ENCODE data around the gene SZT2.
"Not testable (repeated sequence)": the region's sequence is repeated elsewhere in the genome, so short reads cannot be mapped to it uniquely, and the experiment has no call there.

Gene SZT2

DNA sequence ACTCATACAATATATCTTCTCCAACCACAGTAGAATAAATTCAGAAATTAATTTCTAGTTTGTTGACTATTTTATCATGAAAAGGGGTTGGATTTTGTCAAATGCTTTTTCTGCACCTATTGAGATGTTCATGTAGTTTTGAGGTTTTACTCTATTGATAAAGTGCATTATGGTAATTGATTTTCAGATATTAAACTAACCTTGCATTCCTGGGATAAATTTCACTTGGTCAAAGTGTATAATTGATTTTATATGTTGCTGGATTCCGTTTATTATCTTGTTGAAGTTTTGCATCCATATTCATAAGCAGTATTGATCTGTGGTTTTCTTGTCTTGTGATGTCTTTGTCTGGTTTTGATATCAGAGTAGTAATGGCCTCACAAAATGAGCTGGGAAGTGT, 98.5 kb downstream of the SZT2 start:
- no peak for DNase-seq (ENCODE audit: low read depth)
- TF ChIP-seq CTCF (IDR thresholded peaks at IDR 0.05; ENCODE audit: control insufficient read depth, extremely low read depth, insufficient read depth) = no peak
- no peak overlapping the region for H3K4me3 ChIP-seq (ENCODE audit: low read depth, low read length)

DNA sequence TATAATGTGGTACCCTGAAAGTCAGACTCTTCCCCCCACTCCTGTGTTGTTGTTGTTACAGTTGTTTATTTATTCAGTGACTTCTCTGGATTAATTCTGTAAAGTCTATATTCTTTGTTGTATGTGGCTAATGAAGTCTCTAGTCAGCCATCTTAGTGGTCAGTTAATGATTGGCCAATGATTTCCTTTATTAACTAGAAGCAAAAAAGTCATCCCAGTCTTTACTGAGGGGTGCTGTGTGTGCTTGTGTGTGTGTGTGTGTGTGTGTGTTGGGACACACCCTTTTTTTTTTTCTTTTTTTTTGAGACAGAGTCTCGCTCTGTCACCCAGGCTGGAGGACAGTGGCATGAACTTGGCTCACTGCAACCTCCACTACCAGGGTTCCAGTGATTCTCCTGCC, 101.4 kb downstream of the SZT2 start:
- no peak for DNase-seq (ENCODE audit: low read depth)
- no peak for TF ChIP-seq CTCF (IDR thresholded peaks at IDR 0.05; ENCODE audit: control insufficient read depth, extremely low read depth, insufficient read depth)
- no peak overlapping the region for H3K4me3 ChIP-seq (ENCODE audit: low read depth, low read length)

GRCh38 chr1:43492826-43493225, 103.1 kb downstream of the SZT2 start:
- peak; percentile 84 for DNase-seq (ENCODE audit: low read depth)
- no peak for TF ChIP-seq CTCF (IDR thresholded peaks at IDR 0.05; ENCODE audit: control insufficient read depth, extremely low read depth, insufficient read depth)
- no peak overlapping the region for H3K4me3 ChIP-seq (ENCODE audit: low read depth, low read length)

DNA sequence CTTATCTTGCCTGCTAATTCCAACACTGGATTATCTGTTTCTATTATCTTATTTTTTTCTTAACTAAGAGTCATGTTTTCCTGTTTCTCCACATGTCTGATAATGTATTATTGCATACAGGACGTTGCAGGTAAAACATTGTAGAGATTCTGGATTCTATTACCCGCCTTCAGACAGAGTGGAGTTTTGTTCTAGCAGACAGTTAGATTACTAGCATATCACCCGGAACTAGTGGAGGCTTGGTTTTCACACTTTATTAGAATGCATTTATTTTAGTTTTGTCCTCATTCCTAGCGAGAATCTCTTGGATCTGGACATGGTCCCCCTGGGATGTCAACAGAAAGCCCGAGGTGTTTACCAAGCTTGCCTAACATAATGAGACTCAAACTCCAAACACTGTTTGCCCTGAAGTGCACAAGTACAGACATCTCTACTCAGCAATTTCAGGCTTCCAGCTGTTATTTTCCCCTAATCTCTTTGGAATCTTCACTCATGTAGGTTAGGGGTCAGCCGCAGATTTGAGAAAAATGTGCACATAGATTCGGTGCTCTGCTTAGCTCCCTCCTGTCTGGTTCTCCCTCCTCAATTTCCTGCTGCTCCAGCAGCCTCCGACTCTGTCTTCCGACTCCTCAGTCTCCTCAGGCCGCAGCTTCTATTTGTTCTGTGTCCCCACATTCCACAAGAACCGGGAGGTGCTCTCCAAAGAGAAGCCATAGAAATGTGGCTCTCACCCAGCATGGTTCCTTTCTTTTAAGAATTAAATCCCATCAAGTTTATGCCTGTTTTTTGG, 104.2 kb downstream of the SZT2 start:
- H3K4me3 ChIP-seq (ENCODE audit: low read depth, low read length) = no peak overlapping the region
- no peak for TF ChIP-seq CTCF (IDR thresholded peaks at IDR 0.05; ENCODE audit: control insufficient read depth, extremely low read depth, insufficient read depth)
- DNase-seq (ENCODE audit: low read depth) = no peak

GRCh38 chr1:43495204-43495603, 105.5 kb downstream of the SZT2 start:
- DNase-seq (ENCODE audit: low read depth) = no peak
- no peak overlapping the region for H3K4me3 ChIP-seq (ENCODE audit: low read depth, low read length)
- no peak for TF ChIP-seq CTCF (IDR thresholded peaks at IDR 0.05; ENCODE audit: control insufficient read depth, extremely low read depth, insufficient read depth)

- no peak overlapping the region for H3K4me3 ChIP-seq (ENCODE audit: low read depth, low read length)
- TF ChIP-seq CTCF (IDR thresholded peaks at IDR 0.05; ENCODE audit: control insufficient read depth, extremely low read depth, insufficient read depth) = no peak
- no peak for DNase-seq (ENCODE audit: low read depth)
These were observed 110.2 kb downstream of the SZT2 start for GRCh38 chr1:43499898-43500297.

DNA sequence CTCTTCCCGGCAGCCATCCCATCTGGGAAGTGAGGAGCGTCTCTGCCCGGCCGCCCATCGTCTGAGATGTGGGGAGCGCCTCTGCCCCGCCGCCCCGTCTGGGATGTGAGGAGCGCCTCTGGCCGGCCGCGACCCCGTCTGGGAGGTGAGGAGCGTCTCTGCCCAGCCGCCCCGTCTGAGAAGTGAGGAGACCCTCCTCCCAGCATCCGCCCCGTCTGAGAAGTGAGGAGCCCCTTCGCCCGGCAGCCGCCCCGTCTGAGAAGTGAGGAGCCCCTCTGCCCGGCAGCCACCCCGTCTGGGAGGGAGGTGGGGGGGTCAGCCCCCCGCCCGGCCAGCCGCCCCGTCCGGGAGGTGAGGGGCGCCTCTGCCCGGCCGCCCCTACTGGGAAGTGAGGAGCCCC, 112.1 kb downstream of the SZT2 start:
- H3K4me3 ChIP-seq (ENCODE audit: low read depth, low read length); DNase-seq (ENCODE audit: low read depth): not testable (repeated sequence)
